HG02981 (cell line): Measurements from ENCODE around the gene ANKDD1A.
A peak's percentile ranks its signal among the peaks of the same experiment; 100 is the strongest.

ENCODE experiments used
- ATAC-seq: cut with Tn5 transposase; IDR thresholded peaks from one replicate; pipeline ENCODE4 v1.9.1; 2021; ENCODE audit warnings: mild to moderate bottlenecking, moderate library complexity; ENCODE audit not compliant: unreplicated experiment

The ANKDD1A gene

GRCh38 chr15:64911311-64912186 is at the start of gene ANKDD1A:
Gene ANKDD1A, plus strand, starts transcription at chr15:64911902. Its CDS starts 29 bp downstream, at chr15:64911931.
- ATAC-seq: no peak

GRCh38 chr15:64861960-64862359 is 49.7 kb upstream of the ANKDD1A start:
- no peak for ATAC-seq

- no peak for ATAC-seq
Observed at GRCh38 chr15:64862408-64862807, 49.3 kb upstream of the ANKDD1A start.

GRCh38 chr15:64864068-64864467 is 47.6 kb upstream of the ANKDD1A start:
- ATAC-seq: no peak

- no peak for ATAC-seq
Observed at GRCh38 chr15:64865126-64865997, 46.3 kb upstream of the ANKDD1A start.

GRCh38 chr15:64865998-64866520 is 45.6 kb upstream of the ANKDD1A start:
- no peak for ATAC-seq

GRCh38 chr15:64869501-64869900 is 42.2 kb upstream of the ANKDD1A start:
- no peak for ATAC-seq

GRCh38 chr15:64870353-64870752 is 41.3 kb upstream of the ANKDD1A start:
- no peak for ATAC-seq

GRCh38 chr15:64875641-64876223 is 36.0 kb upstream of the ANKDD1A start:
- no peak for ATAC-seq

GRCh38 chr15:64877435-64877834 is 34.3 kb upstream of the ANKDD1A start:
- no peak for ATAC-seq

- no peak for ATAC-seq
Observed at GRCh38 chr15:64878705-64879104, 33.0 kb upstream of the ANKDD1A start.

- ATAC-seq: no peak
Observed at GRCh38 chr15:64883100-64883581, 28.6 kb upstream of the ANKDD1A start.

- peak; percentile 56 for ATAC-seq
Observed at GRCh38 chr15:64883997-64884511, 27.6 kb upstream of the ANKDD1A start.

- no peak for ATAC-seq
Observed at GRCh38 chr15:64884679-64885078, 27.0 kb upstream of the ANKDD1A start.

- no peak for ATAC-seq
Observed at GRCh38 chr15:64888336-64888735, 23.4 kb upstream of the ANKDD1A start.

- no peak for ATAC-seq
Observed at GRCh38 chr15:64891561-64891960, 20.1 kb upstream of the ANKDD1A start.

- no peak for ATAC-seq
Observed at GRCh38 chr15:64892847-64893403, 18.8 kb upstream of the ANKDD1A start.

GRCh38 chr15:64893481-64894394 is 18.0 kb upstream of the ANKDD1A start:
- ATAC-seq: peak; percentile 66

GRCh38 chr15:64894395-64895056 is 17.2 kb upstream of the ANKDD1A start:
- no peak for ATAC-seq
